ENCODE measurements around the gene ARHGAP42. TPM values are rescaled to one million over a fixed set of nuclear protein-coding genes. Genes with fewer than 3 reads are reported as not detected.

Gene ARHGAP42
- polyA plus RNA-seq, 3 donors: 0.13 TPM; not detected in 2

GRCh38 chr11:100872951-100873740 is 186.1 kb downstream of the ARHGAP42 start:
- intact Hi-C loops (cut with micrococcal nuclease): no loop called here
- H3K36me3 Mint-ChIP-seq: no peaks in the 10 kb centered on the region
- peaks cover 0 to 4% (median 2%) of the 10 kb centered on the region in 7 donors for H3K9me3 Mint-ChIP-seq
- H3K4me3 ChIP-seq (replicated peaks in 1 of 3; ENCODE audit: low read depth in 2 of 3, low read length in 3 of 3): no peak overlapping the region
- no peaks in the 10 kb centered on the region for H4K20me1 ChIP-seq (ENCODE audit: insufficient read depth, low read length)
- no peaks in the 10 kb centered on the region for H3K4me1 Mint-ChIP-seq
- no peak overlapping the region for H3K4me3 Mint-ChIP-seq
- H3K36me3 ChIP-seq (replicated peaks in 1 of 2; ENCODE audit: control insufficient read depth in 1 of 2, insufficient read depth in 2 of 2, low read length in 2 of 2): no peaks in the 10 kb centered on the region
- H2AFZ ChIP-seq (ENCODE audit: insufficient read depth, low read depth, low read length, poor library complexity, severe bottlenecking): no peak overlapping the region
- no peak for TF ChIP-seq CTCF (IDR thresholded peaks at IDR 0.05)
- H3K9ac ChIP-seq (ENCODE audit: insufficient read depth, low read length, poor library complexity, severe bottlenecking): no peak overlapping the region
- H3K4me2 ChIP-seq (replicated peaks; ENCODE audit: extremely low read depth, low read length, poor library complexity, severe bottlenecking): no peak overlapping the region
- no peak overlapping the region for H3K27ac Mint-ChIP-seq
- DNase-seq: no peak
- no peaks in the 10 kb centered on the region for H3K4me1 ChIP-seq (ENCODE audit: control insufficient read depth in 1 of 2, insufficient read depth in 2 of 2, low read length in 2 of 2)
- peaks cover 0 to 3% (median 0%) of the 10 kb centered on the region in 3 donors for H3K27me3 Mint-ChIP-seq (ENCODE audit: low read depth in 3 of 3)
- H3K27me3 ChIP-seq (ENCODE audit: control insufficient read depth in 2 of 2, insufficient read depth in 2 of 2, low read length in 2 of 2): no peaks in the 10 kb centered on the region
- H3K27ac ChIP-seq (ENCODE audit: low read depth in 1 of 2, low read length in 2 of 2): no peak overlapping the region
- H3K79me2 ChIP-seq (ENCODE audit: insufficient read depth, low read length): no peaks in the 10 kb centered on the region
- H3K9me3 ChIP-seq (replicated peaks in 1 of 2; ENCODE audit: control insufficient read depth in 1 of 2, insufficient read depth in 1 of 2, low read length in 2 of 2): no peaks in the 10 kb centered on the region
- no CpG with 5 or more reads among the region's 3 CpGs for WGBS (ENCODE audit: insufficient coverage)

GRCh38 chr11:100874203-100874602 is 187.1 kb downstream of the ARHGAP42 start:
- H3K4me1 Mint-ChIP-seq: no peaks in the 10 kb centered on the region
- 83% methylated on average over 4 of the region's 4 CpGs for WGBS (ENCODE audit: insufficient coverage)
- no peak overlapping the region for H3K4me3 Mint-ChIP-seq
- Histone ChIP-seq H3K4me1 (ENCODE audit: control insufficient read depth in 1 of 2, insufficient read depth in 2 of 2, low read length in 2 of 2) (no peaks in the 10 kb centered on the region), H3K9me3 (replicated peaks in 1 of 2; ENCODE audit: control insufficient read depth in 1 of 2, insufficient read depth in 1 of 2, low read length in 2 of 2) (no peaks in the 10 kb centered on the region), H3K27ac (ENCODE audit: low read depth in 1 of 2, low read length in 2 of 2) (no peak overlapping the region), H3K9ac (ENCODE audit: insufficient read depth, low read length, poor library complexity, severe bottlenecking) (no peak overlapping the region), H4K20me1 (ENCODE audit: insufficient read depth, low read length) (no peaks in the 10 kb centered on the region), H3K4me2 (replicated peaks; ENCODE audit: extremely low read depth, low read length, poor library complexity, severe bottlenecking) (no peak overlapping the region), H3K79me2 (ENCODE audit: insufficient read depth, low read length) (no peaks in the 10 kb centered on the region), H3K4me3 (replicated peaks in 1 of 3; ENCODE audit: low read depth in 2 of 3, low read length in 3 of 3) (no peak overlapping the region), H3K36me3 (replicated peaks in 1 of 2; ENCODE audit: control insufficient read depth in 1 of 2, insufficient read depth in 2 of 2, low read length in 2 of 2) (no peaks in the 10 kb centered on the region), H3K27me3 (ENCODE audit: control insufficient read depth in 2 of 2, insufficient read depth in 2 of 2, low read length in 2 of 2) (no peaks in the 10 kb centered on the region), H2AFZ (ENCODE audit: insufficient read depth, low read depth, low read length, poor library complexity, severe bottlenecking) (no peak overlapping the region)
- TF ChIP-seq CTCF (IDR thresholded peaks at IDR 0.05): no peak
- intact Hi-C loops (cut with micrococcal nuclease): no loop called here
- H3K36me3 Mint-ChIP-seq: no peaks in the 10 kb centered on the region
- peaks cover 0 to 4% (median 2%) of the 10 kb centered on the region in 7 donors for H3K9me3 Mint-ChIP-seq
- H3K27ac Mint-ChIP-seq: no peak overlapping the region
- H3K27me3 Mint-ChIP-seq (ENCODE audit: low read depth in 3 of 3): peaks cover 0 to 6% (median 0%) of the 10 kb centered on the region in 3 donors
- no peak for DNase-seq

Data from CD14-positive monocyte (primary cell).